NCI-H524 (cell line): ENCODE results near the gene EVX2.
A peak's percentile ranks its signal among the peaks of the same experiment; 100 is the strongest.

Source experiments
- DNase-seq, 2 experiments: peaks; one replicate each; lab custom pipeline; 2025; lab: John Stamatoyannopoulos, UW

The EVX2 gene

GRCh38 chr2:176083796-176084261 is at the start of gene EVX2:
TSS of gene EVX2 (minus strand) at chr2:176083962. CDS start at chr2:176083776, 186 bp downstream.
- DNase-seq: peak in 1 of 2 experiments; percentile 29

GRCh38 chr2:176133389-176133788 is 49.6 kb upstream of the EVX2 start:
- peak in 1 of 2 experiments; percentile 52 for DNase-seq

DNA sequence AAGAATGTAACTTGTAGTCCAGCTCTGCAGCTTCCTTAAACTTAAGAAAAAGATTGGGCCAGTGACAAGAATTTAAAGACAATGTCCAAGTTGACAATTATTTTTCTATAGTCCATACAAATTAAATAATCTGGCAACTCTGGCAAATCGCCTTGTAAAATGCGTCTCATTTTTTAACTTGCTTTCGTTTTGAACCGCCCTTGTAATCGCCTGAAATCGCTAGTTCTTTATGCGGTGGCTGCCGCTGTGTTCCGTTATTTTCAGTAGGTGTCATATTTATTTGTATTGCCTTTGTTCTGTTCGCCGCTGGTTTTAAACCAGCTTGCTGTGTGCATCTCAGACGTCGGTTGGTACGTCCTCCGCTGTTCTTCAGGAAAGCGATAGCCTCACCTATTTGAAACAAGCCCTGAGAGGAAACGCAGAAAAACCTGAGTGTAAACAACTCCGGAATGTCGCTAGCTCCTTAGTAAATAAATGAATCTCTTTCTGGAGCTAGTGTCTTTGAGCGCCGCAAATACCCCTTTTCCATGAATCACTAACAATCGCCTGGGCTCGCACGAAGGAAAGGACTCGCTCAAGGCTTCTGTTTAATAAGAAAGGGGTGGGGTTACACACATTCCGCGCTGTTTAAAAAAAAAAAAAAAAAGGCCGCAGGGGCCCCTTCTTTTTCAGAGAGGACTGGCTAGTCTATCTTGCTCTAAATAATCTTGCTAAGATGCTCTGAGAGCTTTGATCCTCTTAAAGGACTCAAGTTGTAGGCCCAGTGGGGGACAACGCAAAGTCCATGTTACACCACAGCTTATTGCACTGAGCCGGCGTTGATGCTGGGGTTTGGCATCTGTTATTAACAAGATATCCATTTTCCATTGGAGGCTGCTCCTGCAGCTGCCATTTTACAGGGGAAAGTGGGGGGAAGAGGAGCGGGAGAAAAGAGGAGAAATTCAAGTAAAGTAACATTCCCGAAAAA is 48.7 kb upstream of the EVX2 start:
- DNase-seq: peak; percentile 89 to 97

- no peak for DNase-seq
Measured at GRCh38 chr2:176131848-176132158, 48.0 kb upstream of the EVX2 start.

GRCh38 chr2:176130957-176131847 is 47.4 kb upstream of the EVX2 start:
- DNase-seq: no peak

GRCh38 chr2:176130147-176130956 is 46.6 kb upstream of the EVX2 start:
- peak in 1 of 2 experiments; percentile 59 for DNase-seq

- peak in 1 of 2 experiments; percentile 57 for DNase-seq
Measured at GRCh38 chr2:176129813-176130146, 46.0 kb upstream of the EVX2 start.

GRCh38 chr2:176128982-176129796 is 45.4 kb upstream of the EVX2 start, which contains the start of gene HOXD8:
TSS of gene HOXD8 (plus strand) at chr2:176129705. CDS start at chr2:176130367, 662 bp downstream.
- peak; percentile 53 to 82 for DNase-seq

DNA sequence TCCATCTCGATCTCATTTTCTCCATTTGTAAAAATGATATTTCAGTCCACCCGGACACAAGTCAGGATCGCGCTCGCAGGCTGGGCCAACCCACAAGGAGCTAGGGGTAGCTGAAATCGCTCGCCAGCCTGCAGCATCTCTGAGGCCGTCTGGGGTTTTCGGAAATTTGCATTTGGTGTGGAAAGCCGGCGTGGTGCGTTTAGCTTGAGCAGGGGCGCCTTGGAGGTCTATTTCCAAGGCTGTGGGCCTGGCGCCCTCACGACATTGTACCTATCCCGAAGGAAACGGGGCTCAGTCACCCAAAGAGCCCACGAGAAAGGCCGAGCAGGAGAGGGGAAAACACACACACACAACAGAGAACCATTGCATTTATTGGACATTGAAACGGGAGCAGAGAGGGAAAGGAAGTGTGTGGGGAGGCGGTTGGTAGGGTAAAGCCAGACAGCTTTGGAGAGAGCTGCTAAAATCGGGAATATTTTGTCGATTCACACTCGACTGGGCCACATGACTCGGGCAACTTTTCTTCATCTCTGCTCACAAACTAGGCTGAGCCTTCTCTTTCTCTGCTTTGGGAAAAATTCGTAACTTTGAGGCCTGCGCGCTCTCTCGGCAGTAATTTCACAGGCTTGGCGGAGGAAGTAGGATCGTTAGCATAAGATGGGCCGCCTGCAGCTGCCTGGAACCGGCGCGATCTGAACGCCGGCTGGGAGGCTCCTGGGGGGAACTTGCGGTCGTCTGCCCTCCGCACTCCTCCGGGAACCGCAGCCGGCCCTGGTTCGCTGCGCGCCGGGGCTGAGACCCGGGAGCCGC is 44.6 kb upstream of the EVX2 start:
- DNase-seq: peak in 1 of 2 experiments; percentile 55

GRCh38 chr2:176127774-176128072 is 44.0 kb upstream of the EVX2 start:
- no peak for DNase-seq

DNA sequence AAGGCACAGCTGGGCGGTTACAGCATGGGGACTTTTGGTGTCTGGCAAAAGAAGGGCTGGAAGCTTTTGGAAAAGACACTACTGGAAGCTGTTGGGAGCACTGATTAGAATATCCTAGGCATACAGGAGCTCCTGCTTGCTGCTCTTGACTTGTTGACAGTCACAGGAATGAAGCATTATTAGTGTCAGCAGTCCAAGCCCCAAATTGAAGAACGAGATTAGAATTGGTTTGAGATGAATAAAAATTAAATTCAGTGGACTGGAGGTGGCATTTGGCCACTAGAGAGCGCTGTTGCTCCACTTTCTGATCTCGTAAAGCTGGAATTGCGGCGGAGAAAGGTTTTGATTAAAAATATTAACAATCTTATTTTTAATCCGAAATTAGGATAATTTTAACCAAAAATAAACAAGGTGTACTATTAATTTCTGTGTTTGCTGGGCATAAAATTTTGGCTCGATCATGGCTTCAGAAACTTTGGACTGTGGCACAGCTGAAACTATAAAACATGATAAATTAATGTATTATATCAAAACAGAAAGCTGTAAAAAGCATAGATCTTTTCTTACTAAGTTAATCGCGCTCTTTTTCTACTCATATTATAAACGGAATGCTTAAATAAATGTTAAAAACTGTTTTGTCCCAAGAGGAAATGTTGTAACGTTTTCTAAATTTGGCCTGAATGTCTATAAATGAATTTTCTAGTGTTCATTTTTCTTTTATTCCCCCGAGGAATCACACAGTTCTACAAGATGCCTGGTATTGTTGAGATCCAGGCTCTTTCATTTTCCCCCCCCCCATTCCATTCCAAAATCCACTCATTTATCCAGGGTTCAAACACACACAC is 43.4 kb upstream of the EVX2 start:
- DNase-seq: peak in 1 of 2 experiments; percentile 47

GRCh38 chr2:176125772-176126054 is 42.0 kb upstream of the EVX2 start:
- DNase-seq: no peak

DNA sequence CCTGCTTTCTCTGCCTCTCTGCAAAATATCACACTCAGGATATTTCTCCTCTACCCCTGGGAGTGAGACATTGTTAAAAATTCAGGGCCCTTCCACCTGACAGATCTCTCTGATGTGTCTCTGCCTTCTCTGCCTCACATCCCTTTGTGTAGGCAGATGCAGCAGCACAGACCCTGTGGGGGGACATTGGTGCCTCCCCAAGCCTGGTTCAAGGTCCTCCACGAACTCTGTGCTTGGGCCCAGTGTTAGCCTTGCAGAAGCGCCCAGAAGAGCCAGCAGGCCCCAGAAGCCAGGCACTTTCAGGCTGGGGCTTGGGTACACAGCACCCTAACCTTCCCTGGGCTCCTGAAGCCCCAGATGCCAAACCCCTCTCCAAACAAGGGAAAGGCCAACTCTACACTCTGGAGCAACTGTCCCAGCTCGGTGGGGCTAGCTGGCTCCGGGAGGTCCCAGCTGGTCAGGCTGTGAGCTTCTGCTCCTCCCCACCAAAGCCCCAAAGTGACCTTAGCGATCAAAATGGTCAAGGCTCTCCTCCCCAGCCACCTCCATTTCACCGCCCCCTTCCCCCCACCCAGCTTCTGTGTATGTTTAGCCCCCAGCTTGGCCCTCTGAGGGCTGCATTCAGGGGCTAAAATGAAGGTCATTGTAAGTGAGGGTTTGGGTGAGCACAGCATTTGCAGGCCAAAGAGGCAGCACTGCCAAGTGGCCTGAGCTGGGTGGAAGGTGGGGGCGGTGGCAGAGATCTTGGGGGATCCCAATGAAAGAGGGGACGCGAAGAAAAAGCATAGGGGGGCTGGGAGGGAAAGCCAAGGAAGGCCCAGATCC is 41.4 kb upstream of the EVX2 start:
- DNase-seq: no peak

- DNase-seq: no peak
Measured at GRCh38 chr2:176124110-176124946, 40.6 kb upstream of the EVX2 start.

DNA sequence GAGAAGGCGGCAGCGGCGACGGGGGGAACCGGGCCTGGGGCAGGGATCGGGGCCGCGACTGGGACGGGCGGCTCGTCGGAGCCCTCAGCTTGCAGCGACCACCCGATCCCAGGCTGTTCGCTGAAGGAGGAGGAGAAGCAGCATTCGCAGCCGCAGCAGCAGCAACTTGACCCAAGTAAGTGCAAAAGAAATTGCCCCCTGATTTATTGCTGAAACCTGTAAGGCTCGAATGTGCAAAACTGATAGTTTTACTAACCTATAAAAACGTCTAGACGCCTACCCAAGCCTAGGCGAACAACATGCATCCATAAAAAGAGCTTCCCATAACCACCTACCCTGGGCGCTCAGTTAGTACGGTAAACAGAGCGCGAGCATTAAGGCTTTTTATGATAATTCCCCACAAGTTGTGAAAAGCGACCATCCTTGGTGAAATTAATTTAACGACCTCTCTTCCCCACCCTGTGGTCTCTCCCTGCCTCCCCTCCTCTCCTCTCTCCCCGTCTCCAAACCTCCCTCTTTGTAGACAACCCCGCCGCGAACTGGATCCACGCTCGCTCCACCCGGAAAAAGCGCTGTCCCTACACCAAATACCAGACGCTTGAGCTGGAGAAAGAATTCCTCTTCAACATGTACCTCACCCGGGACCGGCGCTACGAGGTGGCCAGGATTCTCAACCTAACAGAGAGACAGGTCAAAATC is 39.8 kb upstream of the EVX2 start:
- DNase-seq: no peak

GRCh38 chr2:176122683-176123410 is 39.1 kb upstream of the EVX2 start, which contains the start of gene HOXD9:
TSS of gene HOXD9 (plus strand) at chr2:176122719. CDS start at chr2:176122769, 50 bp downstream.
- peak in 1 of 2 experiments; percentile 72 for DNase-seq
